Endodermal cell (in vitro differentiated cells): Measurements from ENCODE around the gene RPH3AL. TPM values are rescaled to one million over a fixed set of nuclear protein-coding genes. Genes with fewer than 3 reads are reported as not detected.

Source experiments
- DNase-seq: peaks from one replicate; pipeline ENCODE4 v3.0.0-alpha.2; 2017
- H3K27ac ChIP-seq: 2 replicates; pipeline ENCODE4 v1.5.1; 2013; ENCODE audit warnings: mild to moderate bottlenecking, low read depth, low read length, moderate library complexity
- H3K27me3 ChIP-seq: 2 replicates; pipeline ENCODE4 v1.6.1; 2013; ENCODE audit warnings: mild to moderate bottlenecking, low read length, moderate library complexity; ENCODE audit not compliant: insufficient read depth, control insufficient read depth, poor library complexity, severe bottlenecking
- H3K36me3 ChIP-seq: 2 replicates; pipeline ENCODE4 v1.7.0; 2013; ENCODE audit warnings: mild to moderate bottlenecking, low read length, moderate library complexity; ENCODE audit not compliant: control insufficient read depth, insufficient read depth
- H3K4me1 ChIP-seq: one replicate; pipeline ENCODE4 v1.7.0; 2013; ENCODE audit warnings: low read length; ENCODE audit not compliant: control insufficient read depth, insufficient read depth
- H3K4me3 ChIP-seq: 2 replicates; pipeline ENCODE4 v1.5.1; 2013; ENCODE audit warnings: mild to moderate bottlenecking, low read length, moderate library complexity
- H3K9ac ChIP-seq: 2 replicates; pipeline ENCODE4 v1.6.1; 2013; ENCODE audit warnings: mild to moderate bottlenecking, low read length, moderate library complexity; ENCODE audit not compliant: poor library complexity, severe bottlenecking; ENCODE audit errors: extremely low read depth
- H3K9me3 ChIP-seq: 2 replicates; pipeline ENCODE4 v1.6.1; 2013; ENCODE audit warnings: mild to moderate bottlenecking, low read length, moderate library complexity; ENCODE audit not compliant: control insufficient read depth
- H3K27ac Mint-ChIP-seq: 2 replicates; pipeline ENCODE4 v1.8.0; 2020; ENCODE audit warnings: mixed read lengths
- H3K27me3 Mint-ChIP-seq: 2 replicates; pipeline ENCODE4 v1.8.0; 2021; ENCODE audit warnings: mild to moderate bottlenecking, mixed read lengths; ENCODE audit not compliant: insufficient read depth
- H3K36me3 Mint-ChIP-seq: 2 replicates; pipeline ENCODE4 v1.8.0; 2020; ENCODE audit warnings: low read depth, mixed read lengths
- H3K4me1 Mint-ChIP-seq: 2 replicates; pipeline ENCODE4 v1.8.0; 2020; ENCODE audit warnings: mixed read lengths
- H3K4me3 Mint-ChIP-seq: 2 replicates; pipeline ENCODE4 v1.8.0; 2020; ENCODE audit warnings: mild to moderate bottlenecking, moderate library complexity, mixed read lengths
- H3K9me3 Mint-ChIP-seq: 2 replicates; pipeline ENCODE4 v1.8.0; 2020; ENCODE audit warnings: mild to moderate bottlenecking, mixed read lengths
- WGBS, 2 experiments: methylation state at CpG; one replicate each; pipeline versions ENCODE4 v1.1.5 to v1.1.7; 2013; ENCODE audit warnings: missing lambda C conversion rate in 2 of 2, mixed read lengths in 1 of 2; ENCODE audit not compliant: insufficient coverage in 1 of 2, insufficient read length in 1 of 2; 5-methylcytosine and 5-hydroxymethylcytosine counted together
- total RNA-seq, 2 donors: library from RNA; stranded (reverse); fragmentation: NEBNext Ultra II Directional in 1 of 2; extraction: Animal tissue kit (Norgen Biotek cat#: 25700) in 1 of 2; gene quantifications; 2 replicates in 1 of 2; 3 replicates in 1 of 2; pipeline ENCODE4 v1.2.1, GENCODE V29; 2021
- TF ChIP-seq, protein P1 (sequence below): fragments of 200-600 bp; sonication (generic); conservative IDR thresholded peaks from 2 replicates; pipeline ENCODE4 v1.5.0; 2021; ENCODE audit warnings: antibody characterized with exemption, mild to moderate bottlenecking

RPH3AL gene
- total RNA-seq, 2 donors from 2014 or later: 14.7 to 16.9 TPM

DNA sequence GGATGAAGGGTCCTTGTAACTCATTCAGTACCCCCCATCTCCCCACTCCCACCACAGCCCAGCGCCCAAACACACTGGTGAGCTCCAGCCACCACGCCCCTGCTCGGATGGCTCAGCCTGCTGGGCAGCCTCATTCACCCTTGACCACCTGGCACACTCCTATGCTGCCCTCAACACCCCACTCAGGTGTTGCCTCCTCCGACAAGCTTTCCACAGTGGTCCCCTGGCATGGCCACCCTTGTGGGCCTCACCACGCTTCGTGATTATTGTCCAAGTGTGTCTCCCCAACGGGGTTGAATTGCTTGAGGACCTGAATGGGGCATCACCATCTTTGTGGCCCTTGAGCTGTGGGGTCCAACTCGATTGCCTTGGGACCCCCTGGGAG, 159.2 kb downstream of the RPH3AL start:
- no peak overlapping the region for H3K27ac Mint-ChIP-seq
- TF ChIP-seq, protein P1, sequence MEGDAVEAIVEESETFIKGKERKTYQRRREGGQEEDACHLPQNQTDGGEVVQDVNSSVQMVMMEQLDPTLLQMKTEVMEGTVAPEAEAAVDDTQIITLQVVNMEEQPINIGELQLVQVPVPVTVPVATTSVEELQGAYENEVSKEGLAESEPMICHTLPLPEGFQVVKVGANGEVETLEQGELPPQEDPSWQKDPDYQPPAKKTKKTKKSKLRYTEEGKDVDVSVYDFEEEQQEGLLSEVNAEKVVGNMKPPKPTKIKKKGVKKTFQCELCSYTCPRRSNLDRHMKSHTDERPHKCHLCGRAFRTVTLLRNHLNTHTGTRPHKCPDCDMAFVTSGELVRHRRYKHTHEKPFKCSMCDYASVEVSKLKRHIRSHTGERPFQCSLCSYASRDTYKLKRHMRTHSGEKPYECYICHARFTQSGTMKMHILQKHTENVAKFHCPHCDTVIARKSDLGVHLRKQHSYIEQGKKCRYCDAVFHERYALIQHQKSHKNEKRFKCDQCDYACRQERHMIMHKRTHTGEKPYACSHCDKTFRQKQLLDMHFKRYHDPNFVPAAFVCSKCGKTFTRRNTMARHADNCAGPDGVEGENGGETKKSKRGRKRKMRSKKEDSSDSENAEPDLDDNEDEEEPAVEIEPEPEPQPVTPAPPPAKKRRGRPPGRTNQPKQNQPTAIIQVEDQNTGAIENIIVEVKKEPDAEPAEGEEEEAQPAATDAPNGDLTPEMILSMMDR: no peak
- WGBS, 2 experiments: 88 to 93% methylated on average over 5 to 8 of the region's 8 CpGs
- Histone ChIP-seq H3K27me3 (no peaks in the 10 kb centered on the region), H3K9me3 (no peaks in the 10 kb centered on the region), H3K9ac (no peak overlapping the region), H3K27ac (no peak overlapping the region), H3K36me3 (no peaks in the 10 kb centered on the region), H3K4me3 (no peak overlapping the region), H3K4me1 (no peaks in the 10 kb centered on the region)
- no peak overlapping the region for H3K4me3 Mint-ChIP-seq
- no peaks in the 10 kb centered on the region for H3K36me3 Mint-ChIP-seq
- H3K27me3 Mint-ChIP-seq: peaks cover 5% of the 10 kb centered on the region
- H3K4me1 Mint-ChIP-seq: no peaks in the 10 kb centered on the region
- peaks cover 11% of the 10 kb centered on the region for H3K9me3 Mint-ChIP-seq
- DNase-seq: no peak

DNA sequence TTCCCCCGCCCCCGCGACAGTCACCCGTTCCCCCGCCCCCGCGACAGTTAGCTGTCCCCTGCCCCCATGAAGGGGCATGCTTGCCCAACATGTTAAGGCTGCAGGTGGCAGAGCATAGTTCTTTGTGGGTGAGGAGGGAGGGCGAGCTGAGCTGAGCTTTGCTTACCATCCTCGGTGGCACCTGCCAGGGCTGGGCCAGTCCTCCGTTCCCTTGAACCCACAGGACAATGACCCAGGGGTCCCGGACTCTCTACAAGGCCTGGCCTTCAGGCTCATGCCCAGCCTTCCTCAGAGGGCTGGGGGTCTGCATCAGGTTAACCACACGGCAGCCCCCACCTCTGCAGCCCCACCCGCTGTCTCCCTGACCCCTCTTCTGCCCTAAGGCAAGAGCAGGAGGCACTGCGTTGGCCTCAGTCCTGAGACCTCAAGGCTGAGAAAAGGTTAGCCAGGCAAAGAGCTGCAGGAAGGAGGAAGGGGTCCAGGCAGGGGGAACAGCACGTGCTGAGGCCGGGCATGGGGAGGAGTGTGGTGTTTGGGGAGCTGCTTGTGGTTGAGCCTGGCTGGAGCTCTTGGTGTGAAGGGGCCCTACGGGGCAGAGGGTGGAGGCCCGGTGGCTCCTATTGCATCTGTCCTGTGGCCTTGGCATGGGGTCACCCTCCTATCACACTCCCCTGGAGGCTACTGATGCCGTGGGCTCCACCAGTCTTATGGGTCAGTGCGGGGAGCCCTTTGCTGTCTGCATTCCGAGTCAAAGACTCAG, 159.8 kb downstream of the RPH3AL start:
- H3K9me3 Mint-ChIP-seq: peaks cover 8% of the 10 kb centered on the region
- DNase-seq: no peak
- H3K27me3 Mint-ChIP-seq: peaks cover 5% of the 10 kb centered on the region
- H3K4me1 ChIP-seq: no peaks in the 10 kb centered on the region
- no peaks in the 10 kb centered on the region for H3K4me1 Mint-ChIP-seq
- H3K27ac ChIP-seq: no peak overlapping the region
- H3K27me3 ChIP-seq: no peaks in the 10 kb centered on the region
- TF ChIP-seq, protein P1: no peak
- H3K4me3 ChIP-seq: no peak overlapping the region
- no peak overlapping the region for H3K4me3 Mint-ChIP-seq
- WGBS, 2 experiments: 90 to 100% methylated on average over 6 to 21 of the region's 21 CpGs
- H3K9ac ChIP-seq: no peak overlapping the region
- H3K27ac Mint-ChIP-seq: no peak overlapping the region
- H3K36me3 Mint-ChIP-seq: no peaks in the 10 kb centered on the region
- no peaks in the 10 kb centered on the region for H3K36me3 ChIP-seq
- H3K9me3 ChIP-seq: no peaks in the 10 kb centered on the region

DNA sequence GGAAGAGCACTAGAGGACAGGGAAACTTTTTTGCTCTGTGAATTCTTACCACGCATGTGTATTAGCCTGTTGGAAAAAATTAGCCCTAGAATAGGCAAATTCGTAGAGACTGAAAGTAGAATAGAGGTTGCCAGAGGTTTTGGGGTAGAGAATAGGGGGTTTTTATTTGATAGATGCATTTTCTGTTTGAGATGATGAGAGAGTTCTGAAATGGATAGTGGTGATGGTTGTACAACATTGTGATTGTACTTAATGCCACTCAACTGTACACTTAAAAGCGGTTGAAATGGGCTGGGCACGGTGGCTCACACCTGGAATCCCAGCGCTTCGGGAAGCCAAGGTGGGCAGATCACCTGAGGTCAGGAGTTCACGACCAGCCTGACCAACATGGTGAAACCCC, 163.2 kb downstream of the RPH3AL start:
- Histone ChIP-seq H3K4me3 (no peak overlapping the region), H3K9ac (no peak overlapping the region), H3K4me1 (no peaks in the 10 kb centered on the region), H3K9me3 (no peaks in the 10 kb centered on the region), H3K27ac (no peak overlapping the region), H3K27me3 (peaks cover 12% of the 10 kb centered on the region), H3K36me3 (no peaks in the 10 kb centered on the region)
- Mint-ChIP-seq H3K4me1 (peaks cover 4% of the 10 kb centered on the region), H3K27me3 (peaks cover 20% of the 10 kb centered on the region), H3K27ac (no peak overlapping the region), H3K36me3 (no peaks in the 10 kb centered on the region), H3K4me3 (no peak overlapping the region), H3K9me3 (peaks cover 6% of the 10 kb centered on the region)
- no peak for DNase-seq
- TF ChIP-seq, protein P1: no peak
- 83 to 85% methylated on average over 7 of the region's 7 CpGs for WGBS, 2 experiments
